GM12865 (cell line): ENCODE measurements around the gene SLC46A3.

Source experiments
- DNase-seq: peaks from one replicate; pipeline ENCODE4 v3.0.0; 2010; ENCODE audit warnings: low read depth
- H3K4me3 ChIP-seq: 2 replicates; pipeline ENCODE4 v1.5.1; 2011; ENCODE audit warnings: mild to moderate bottlenecking, low read depth, low read length, control low read depth
- CTCF ChIP-seq: IDR thresholded peaks from 2 replicates; pipeline ENCODE4 v1.5.1; 2011; ENCODE audit warnings: low read length, control low read depth, low read depth, inconsistent platforms; ENCODE audit not compliant: insufficient read depth; ENCODE audit errors: missing control alignments

Gene SLC46A3

GRCh38 chr13:28655561-28655960 lies 63.2 kb downstream of the SLC46A3 start:
- H3K4me3 ChIP-seq, result no peak overlapping the region
- DNase-seq, result no peak
- TF ChIP-seq CTCF, result no peak

GRCh38 chr13:28654276-28654675 lies 64.5 kb downstream of the SLC46A3 start:
- no peak overlapping the region for H3K4me3 ChIP-seq
- no peak for TF ChIP-seq CTCF
- DNase-seq, result no peak

GRCh38 chr13:28653111-28653510 lies 65.7 kb downstream of the SLC46A3 start:
- no peak for DNase-seq
- no peak for TF ChIP-seq CTCF
- H3K4me3 ChIP-seq, result no peak overlapping the region

- TF ChIP-seq CTCF, result no peak
- no peak overlapping the region for H3K4me3 ChIP-seq
- DNase-seq, result no peak
Measured at GRCh38 chr13:28651810-28652401, 66.9 kb downstream of the SLC46A3 start.

GRCh38 chr13:28650284-28650683 lies 68.5 kb downstream of the SLC46A3 start:
- no peak overlapping the region for H3K4me3 ChIP-seq

More at GRCh38 chr13:28650284-28650683, 68.5 kb downstream of the SLC46A3 start:
- DNase-seq, result no peak
- TF ChIP-seq CTCF, result no peak
